ENCODE measurements around the gene ZDHHC1.
A peak's percentile ranks its signal among the peaks of the same experiment; 100 is the strongest.

ZDHHC1 gene

DNA sequence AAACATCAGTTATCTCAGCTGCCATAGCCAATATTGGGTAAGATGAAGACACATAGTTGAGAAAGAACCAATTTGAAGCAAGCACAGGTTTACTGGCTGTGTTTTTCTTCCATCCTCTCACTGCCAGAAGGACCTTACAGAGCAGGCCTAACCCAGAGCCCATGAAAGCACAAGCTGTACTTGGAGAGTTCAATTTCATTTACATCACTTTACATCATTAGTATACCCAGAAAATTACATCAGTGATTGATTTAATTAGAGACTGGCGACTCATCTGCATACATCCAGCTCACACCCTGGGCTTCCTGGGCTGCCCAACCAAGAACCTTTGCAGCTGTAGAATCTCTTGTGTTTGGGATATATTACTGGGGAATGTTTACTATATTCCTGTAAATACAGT lies 66.0 kb downstream of the ZDHHC1 start:
- no peak for DNase-seq

DNA sequence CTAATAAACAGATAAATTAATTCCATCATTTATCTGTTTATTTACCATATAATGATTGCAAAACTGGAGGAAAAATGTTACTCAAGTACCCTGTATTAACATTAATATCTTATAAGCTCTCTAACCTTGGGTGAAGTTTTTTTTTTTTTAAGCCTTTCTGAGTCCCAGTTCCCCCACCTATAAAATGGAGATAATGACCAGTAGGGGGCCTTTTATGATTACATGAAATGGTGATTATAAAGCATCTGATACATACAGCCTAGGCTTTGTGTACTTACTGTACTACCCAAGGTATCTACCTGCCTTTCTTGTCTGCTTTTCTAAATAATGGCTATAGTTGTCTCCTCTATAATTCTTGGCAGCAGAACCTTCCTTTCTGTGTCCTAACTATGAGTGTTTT lies 67.1 kb downstream of the ZDHHC1 start:
- DNase-seq = peak; percentile 32

GRCh38 chr16:67346341-67346740 lies 69.9 kb downstream of the ZDHHC1 start:
- no peak for DNase-seq

DNA sequence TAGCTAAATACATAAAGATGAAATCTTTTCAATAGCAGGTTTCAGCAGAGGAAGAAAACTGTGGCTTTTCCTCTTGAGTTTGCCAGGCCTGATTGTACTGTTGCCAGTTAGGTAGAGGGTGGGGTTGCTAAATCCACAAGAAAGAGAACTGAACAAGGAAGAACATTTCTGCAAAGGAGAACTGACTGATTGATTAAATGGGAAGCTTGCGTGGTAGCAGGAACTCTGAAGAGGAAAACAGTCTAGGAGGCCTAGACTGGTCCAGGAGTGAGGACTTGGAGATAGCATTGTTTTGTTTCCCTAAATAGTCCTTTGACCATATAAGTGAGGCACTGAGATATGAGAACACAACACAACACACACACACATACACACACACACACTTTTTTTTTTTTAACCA lies 70.9 kb downstream of the ZDHHC1 start:
- no peak for DNase-seq
